HepG2 (cell line): ENCODE measurements around the gene STOM. TPM values are rescaled to one million over a fixed set of nuclear protein-coding genes. Genes with fewer than 3 reads are reported as not detected.

ENCODE experiments used
- BATF2 ChIP-seq: sonication (generic); formaldehyde crosslinking; IDR thresholded peaks from 2 replicates; pipeline ENCODE4 v1.8.0; 2022; ENCODE audit warnings: mild to moderate bottlenecking, missing genetic modification reagents, moderate library complexity
- HBP1 ChIP-seq: IDR thresholded peaks from 2 replicates; pipeline ENCODE4 v1.6.1; 2016; ENCODE audit warnings: low read depth, control low read depth
- MAZ ChIP-seq, 2 experiments: sonication (generic) in 1 of 2; formaldehyde crosslinking in 1 of 2; IDR thresholded peaks; 2 replicates each; pipeline versions ENCODE4 v1.5.0 to v1.6.1; 2012 to 2020; ENCODE audit warnings: low read depth in 2 of 2, mild to moderate bottlenecking in 2 of 2, borderline replicate concordance in 1 of 2, improper control_type of control experiment in 1 of 2, low read length in 1 of 2, missing genetic modification reagents in 1 of 2, moderate library complexity in 1 of 2
- TAF15 ChIP-seq: fragments of 200-400 bp; formaldehyde crosslinking; IDR thresholded peaks from one replicate; pipeline ENCODE4 v1.6.1; 2018; ENCODE audit warnings: mild to moderate bottlenecking, low read depth, low read length; ENCODE audit not compliant: poor library complexity, severe bottlenecking
- ZBTB38 ChIP-seq: sonication (generic); formaldehyde crosslinking; IDR thresholded peaks from 2 replicates; pipeline ENCODE4 v1.5.1; 2020; ENCODE audit warnings: mild to moderate bottlenecking, missing genetic modification reagents
- ZBTB40 ChIP-seq, 2 experiments: fragments of 450-650 bp in 1 of 2; sonication (generic) in 1 of 2; formaldehyde crosslinking in 1 of 2; IDR thresholded peaks; 2 replicates each; pipeline versions ENCODE4 v1.6.1 to v1.8.0; 2016 to 2022; ENCODE audit warnings: antibody characterized with exemption in 1 of 2, mild to moderate bottlenecking in 1 of 2, missing genetic modification reagents in 1 of 2
- ZNF235 ChIP-seq: sonication (generic); formaldehyde crosslinking; IDR thresholded peaks from 2 replicates; pipeline ENCODE4 v1.8.1; 2023; ENCODE audit warnings: mild to moderate bottlenecking, missing genetic modification reagents, borderline replicate concordance
- ZNF317 ChIP-seq: sonication (generic); formaldehyde crosslinking; IDR thresholded peaks from 2 replicates; pipeline ENCODE4 v1.5.0; 2020; ENCODE audit warnings: mild to moderate bottlenecking, missing genetic modification reagents
- ZSCAN25 ChIP-seq: sonication (generic); formaldehyde crosslinking; IDR thresholded peaks from 2 replicates; pipeline ENCODE4 v1.8.0; 2022; ENCODE audit warnings: mild to moderate bottlenecking, missing genetic modification reagents
- ZXDC ChIP-seq: sonication (generic); formaldehyde crosslinking; IDR thresholded peaks from 2 replicates; pipeline ENCODE4 v1.5.0; 2020; ENCODE audit warnings: mild to moderate bottlenecking, missing genetic modification reagents
- polyA plus RNA-seq, 8 experiments: library from polyadenylated mRNA; depleted of rRNA in 3 of 8; stranded (reverse) in 7 of 8; unstranded in 1 of 8; fragments of >200 nt; fragmentation: Illumina TruSeq in 4 of 8; extraction: Trizol in 4 of 8; gene quantifications; 2 replicates each; pipeline versions ENCODE4 v1.2.1 to v1.2.3, GENCODE V29; 2011 to 2016; ENCODE audit warnings: low read depth in 4 of 8, missing spikeins in 1 of 8, mixed read lengths in 1 of 8; ENCODE audit not compliant: insufficient read depth in 1 of 8
- total RNA-seq, 5 experiments: library from RNA; depleted of rRNA; stranded (reverse); fragments of >200 nt; fragmentation: Illumina TruSeq; extraction: Trizol; gene quantifications; 2 replicates each; pipeline ENCODE4 v1.2.3, GENCODE V29; 2016; ENCODE audit warnings: low read depth in 1 of 5

STOM gene
- total and polyA plus RNA-seq, 2 of the 13 experiments (the other 11 are each of a cell fraction or from before 2014, with no cell fraction given) = 43.6 to 165 TPM

GRCh38 chr9:121369595-121370265, at the start of gene STOM (continued):
- TF ChIP-seq ZBTB38 (CRISPR knock-in tag) (peak; percentile 56; the same call in 1 of the 2 replicates), ZBTB40 (IDR thresholded peaks at IDR 0.05) (no peak), ZBTB40 (CRISPR knock-in tag; IDR thresholded peaks at IDR 0.05) (peak; percentile 65; the same call in 1 of the 2 replicates), ZNF235 (CRISPR knock-in tag) (peak; percentile 37; the same call in 1 of the 2 replicates), TAF15 (no peak), MAZ (IDR thresholded peaks at IDR 0.05; ENCODE audit: borderline replicate concordance, low read depth, low read length) (no peak), MAZ (CRISPR knock-in tag; IDR thresholded peaks at IDR 0.05; ENCODE audit: low read depth) (peak; percentile 71), BATF2 (CRISPR knock-in tag) (0 out of 2 replicates have a peak, but pooled peaks have one; percentile 36), ZSCAN25 (0 out of 2 replicates have a peak, but pooled peaks have one; percentile 18), HBP1 (CRISPR knock-in tag) (0 out of 2 replicates have a peak, but pooled peaks have one; percentile 54), ZXDC (CRISPR knock-in tag) (peak; percentile 78; the same call in 1 of the 2 replicates), ZNF317 (CRISPR knock-in tag) (peak; percentile 66)
